Endothelial cell of umbilical vein (primary cell): ENCODE measurements around the gene GAS7. TPM values are rescaled to one million over a fixed set of nuclear protein-coding genes. Genes with fewer than 3 reads are reported as not detected.

Experiments
- BruUV-seq: library from RNA; stranded (reverse); fragments of 400-500 nt; replicated peaks from 2 replicates; lab custom pipeline; 2021; lab: Mats Ljungman, UMichigan
- CTCF ChIA-PET: fragments of 300-600, 350-600 bp; sonication (Branson Sonifier 250); formaldehyde crosslinking; loops from one replicate; lab custom pipeline; 2021; ENCODE audit warnings: antibody characterized with exemption, inconsistent platforms; lab: Charles Lee
- POLR2A ChIA-PET: fragments of 300-600, 350-600 bp; sonication (Branson Sonifier 250); formaldehyde crosslinking; loops from one replicate; lab custom pipeline; 2021; ENCODE audit warnings: antibody characterized with exemption, inconsistent platforms; lab: Charles Lee
- DNase-seq: peaks from one replicate; pipeline ENCODE4 v3.0.0-alpha.2; 2011; ENCODE audit warnings: low read depth, low spot score
- FAIRE-seq: peaks from 2 replicates; lab custom pipeline; 2011; peaks lifted over from hg19 to GRCh38; lab: Jason Lieb, UNC
- H2AFZ ChIP-seq: 2 replicates; pipeline ENCODE4 v1.6.0; 2012; ENCODE audit warnings: low read depth, low read length, control low read depth, inconsistent platforms
- H3K27ac ChIP-seq: 2 replicates; pipeline ENCODE4 v1.5.1; 2011; ENCODE audit warnings: low read depth, mild to moderate bottlenecking, control low read depth, low read length, moderate library complexity; ENCODE audit not compliant: insufficient read depth
- H3K27me3 ChIP-seq, 2 experiments: 2 replicates each; pipeline versions ENCODE4 v1.6.0 to v1.6.1; 2011; ENCODE audit warnings: low read length in 2 of 2, mixed read lengths in 1 of 2; ENCODE audit not compliant: control insufficient read depth in 2 of 2, insufficient read depth in 2 of 2
- H3K36me3 ChIP-seq, 2 experiments: 2 replicates in 1 of 2; 3 replicates in 1 of 2; pipeline ENCODE4 v1.5.1; 2011; ENCODE audit warnings: low read length in 2 of 2, mild to moderate bottlenecking in 1 of 2, moderate library complexity in 1 of 2; ENCODE audit not compliant: control insufficient read depth in 2 of 2, insufficient read depth in 2 of 2; ENCODE audit errors: extremely low read depth in 1 of 2
- H3K4me1 ChIP-seq: 3 replicates; pipeline ENCODE4 v1.5.1; 2011; ENCODE audit warnings: mild to moderate bottlenecking, low read length; ENCODE audit not compliant: control insufficient read depth, insufficient read depth; ENCODE audit errors: extremely low read depth
- H3K4me2 ChIP-seq: 2 replicates; pipeline ENCODE4 v1.6.1; 2011; ENCODE audit warnings: low read length, control low read depth, mixed read lengths; ENCODE audit not compliant: insufficient read depth
- H3K4me3 ChIP-seq, 3 experiments: fragments of 200-600 bp in 1 of 3; sonication (generic), shearing (Covaris generic) in 1 of 3; replicated peaks in 1 of 3; 2 replicates each; pipeline ENCODE4 v1.5.1; 2011 to 2016; ENCODE audit warnings: control low read depth in 3 of 3, low read length in 3 of 3, mild to moderate bottlenecking in 2 of 3, inconsistent platforms in 1 of 3, low read depth in 1 of 3, moderate library complexity in 1 of 3; ENCODE audit not compliant: insufficient read depth in 1 of 3
- H3K79me2 ChIP-seq: 2 replicates; pipeline ENCODE4 v1.6.0; 2012; ENCODE audit warnings: low read length, inconsistent platforms; ENCODE audit not compliant: control insufficient read depth, insufficient read depth
- H3K9ac ChIP-seq: replicated peaks from 2 replicates; pipeline ENCODE3; 2011; ENCODE audit warnings: low read length, control low read depth; ENCODE audit not compliant: insufficient read depth; ENCODE audit errors: extremely low read depth
- H3K9me1 ChIP-seq: replicated peaks from 3 replicates; pipeline ENCODE4 v1.6.0; 2011; ENCODE audit warnings: mild to moderate bottlenecking, low read length; ENCODE audit not compliant: control insufficient read depth, insufficient read depth; ENCODE audit errors: extremely low read depth
- H3K9me3 ChIP-seq: replicated peaks from 2 replicates; pipeline ENCODE4 v1.5.1; 2012; ENCODE audit warnings: low read length, inconsistent platforms; ENCODE audit not compliant: control insufficient read depth, insufficient read depth
- H4K20me1 ChIP-seq: replicated peaks from 2 replicates; pipeline ENCODE3; 2011; ENCODE audit warnings: mild to moderate bottlenecking, low read length; ENCODE audit not compliant: control insufficient read depth, insufficient read depth; ENCODE audit errors: extremely low read depth
- CTCF ChIP-seq, 2 donors: IDR thresholded peaks; 1 replicate in 1 of 2; 2 replicates in 1 of 2; pipeline ENCODE4 v1.5.1; 2011; ENCODE audit warnings: low read length in 2 of 2, mild to moderate bottlenecking in 2 of 2, moderate library complexity in 2 of 2, control low read depth in 1 of 2, inconsistent platforms in 1 of 2, low read depth in 1 of 2; ENCODE audit not compliant: insufficient read depth in 1 of 2; ENCODE audit errors: extremely low read depth in 1 of 2
- EZH2 ChIP-seq: IDR thresholded peaks from 2 replicates; pipeline ENCODE4 v1.6.1; 2012; ENCODE audit warnings: borderline replicate concordance, low read depth, mild to moderate bottlenecking, moderate library complexity, low read length, inconsistent platforms; ENCODE audit not compliant: severe bottlenecking
- FOS ChIP-seq: IDR thresholded peaks from 2 replicates; pipeline ENCODE4 v1.6.1; 2011; ENCODE audit warnings: mild to moderate bottlenecking, low read length, moderate library complexity, borderline replicate concordance; ENCODE audit not compliant: insufficient read depth
- GATA2 ChIP-seq: IDR thresholded peaks from 2 replicates; pipeline ENCODE4 v1.7.0; 2011; ENCODE audit warnings: low read depth, mild to moderate bottlenecking, moderate library complexity, mixed read lengths, low read length; ENCODE audit not compliant: insufficient read length, insufficient read depth
- JUN ChIP-seq: IDR thresholded peaks from 2 replicates; pipeline ENCODE4 v1.6.1; 2011; ENCODE audit warnings: borderline replicate concordance, low read depth; ENCODE audit not compliant: insufficient read length, insufficient read depth
- MAX ChIP-seq: IDR thresholded peaks from 2 replicates; pipeline ENCODE4 v1.6.1; 2011; ENCODE audit not compliant: insufficient read depth, insufficient read length
- MYC ChIP-seq: IDR thresholded peaks from one replicate; pipeline ENCODE4 v1.6.1; 2011; ENCODE audit warnings: mild to moderate bottlenecking, low read depth, low read length
- POLR2A ChIP-seq: IDR thresholded peaks from 2 replicates; pipeline ENCODE4 v1.6.1; 2012; ENCODE audit warnings: low read depth, mild to moderate bottlenecking, control low read depth, low read length
- POLR2AphosphoS5 ChIP-seq: IDR thresholded peaks from 2 replicates; pipeline ENCODE4 v1.6.1; 2012; ENCODE audit warnings: low read depth, mild to moderate bottlenecking, control low read depth, low read length, moderate library complexity; ENCODE audit not compliant: insufficient read depth
- dilution Hi-C: fragments of 300-500 bp; cut with MboI; formaldehyde crosslinking; loops from one replicate; pipeline ENCODE4 v1.15.0; 2019; ENCODE audit warnings: low sequenced_read_pairs; ENCODE audit not compliant: extremely low pct_ligation_motif_present
- intact Hi-C: fragments of 100-400 bp; cut with micrococcal nuclease; formaldehyde crosslinking; loops from one replicate; pipeline ENCODE4 v1.10.0; 2022
- polyA plus RNA-seq, 4 experiments: library from polyadenylated mRNA; depleted of rRNA in 3 of 4; stranded (reverse) in 3 of 4; unstranded in 1 of 4; fragments of >200 nt; gene quantifications; 2 replicates each; pipeline versions ENCODE4 v1.2.1 to v1.2.3, GENCODE V29; 2011 to 2012; ENCODE audit warnings: missing spikeins in 1 of 4
- total RNA-seq: library from RNA; stranded (reverse); gene quantifications from 2 replicates; pipeline ENCODE4 v1.2.3, GENCODE V29; 2021

GAS7 gene
- total and polyA plus RNA-seq, 2 donors (not counting 3 experiments of a cell fraction or from before 2014, with no cell fraction given): not detected

- no peak overlapping the region for H3K4me2 ChIP-seq
- peaks cover 2% of the 10 kb centered on the region for H3K9me3 ChIP-seq
- DNase-seq: no peak
These were observed 134.6 kb downstream of the GAS7 start for GRCh38 chr17:10063730-10064241.

More at GRCh38 chr17:10063730-10064241, 134.6 kb downstream of the GAS7 start:
- no TSS peak for BruUV-seq
- Histone ChIP-seq H4K20me1 (no peaks in the 10 kb centered on the region), H3K36me3 (no peaks in the 10 kb centered on the region), H3K4me3 (no peak overlapping the region), H3K27me3 (no peaks in the 10 kb centered on the region), H3K27ac (no peak overlapping the region), H3K79me2 (no peaks in the 10 kb centered on the region), H3K9ac (no peak overlapping the region), H3K9me1 (no peaks in the 10 kb centered on the region), H3K4me1 (no peaks in the 10 kb centered on the region), H2AFZ (no peak overlapping the region)
- CTCF ChIA-PET: no interaction called here
- intact Hi-C loops (no loop called here), dilution Hi-C loops (no loop called here)
- POLR2A ChIA-PET: no interaction called here
- no peak for FAIRE-seq
- TF ChIP-seq EZH2: no peak
- no peak for TF ChIP-seq FOS
- no peak for TF ChIP-seq MAX
- TF ChIP-seq CTCF (IDR thresholded peaks at IDR 0.05; ENCODE audit: extremely low read depth in 1 of 2, insufficient read depth in 1 of 2, low read depth in 1 of 2, low read length in 2 of 2): no peak
- TF ChIP-seq POLR2A: no peak
- no peak for TF ChIP-seq JUN
- no peak for TF ChIP-seq POLR2AphosphoS5
- no peak for TF ChIP-seq MYC
- TF ChIP-seq GATA2: no peak
